GM23338 (cell line): ENCODE results near the gene GPNMB. TPM values are rescaled to one million over a fixed set of nuclear protein-coding genes. Genes with fewer than 3 reads are reported as not detected.
A peak's percentile ranks its signal among the peaks of the same experiment; 100 is the strongest.
"Not testable (repeated sequence)": the region's sequence is repeated elsewhere in the genome, so short reads cannot be mapped to it uniquely, and the experiment has no call there.

ENCODE experiments used
- ATAC-seq: fragments of 200-7000 bp; cut with Tn5 transposase; 3 replicates; pipeline ENCODE4 v1.9.1; 2020
- DNase-seq: peaks from one replicate; pipeline ENCODE4 v3.0.0-alpha.2; 2015; ENCODE audit warnings: low spot score
- H2AFZ ChIP-seq: fragments of 200-600 bp; sonication (generic); 2 replicates; pipeline ENCODE4 v1.8.0; 2016; ENCODE audit warnings: antibody characterized with exemption, mild to moderate bottlenecking, moderate library complexity
- H3F3A ChIP-seq: fragments of 200-600 bp; sonication (generic); replicated peaks from 2 replicates; pipeline ENCODE4 v1.8.0; 2017; ENCODE audit warnings: antibody characterized with exemption, mixed run types, low read depth
- H3K27ac ChIP-seq: fragments of 200-600 bp; sonication (generic); 2 replicates; pipeline ENCODE4 v1.6.1; 2016; ENCODE audit warnings: low read depth
- H3K27me3 ChIP-seq: fragments of 200-600 bp; sonication (generic); 2 replicates; pipeline ENCODE4 v1.8.0; 2016; ENCODE audit warnings: mild to moderate bottlenecking, mixed run types, moderate library complexity; ENCODE audit not compliant: insufficient read depth
- H3K36me3 ChIP-seq: fragments of 200-600 bp; sonication (generic); 2 replicates; pipeline ENCODE4 v1.8.0; 2016; ENCODE audit warnings: mild to moderate bottlenecking; ENCODE audit not compliant: insufficient read depth
- H3K4me1 ChIP-seq: fragments of 200-600 bp; sonication (generic); 2 replicates; pipeline ENCODE4 v1.8.0; 2016; ENCODE audit warnings: mild to moderate bottlenecking, moderate library complexity; ENCODE audit not compliant: insufficient read depth
- H3K4me2 ChIP-seq: fragments of 200-600 bp; sonication (generic); 2 replicates; pipeline ENCODE4 v1.7.1; 2017; ENCODE audit warnings: mixed run types
- H3K4me3 ChIP-seq: fragments of 200-600 bp; sonication (generic); 2 replicates; pipeline ENCODE4 v1.6.1; 2016; ENCODE audit warnings: mixed run types
- H3K79me2 ChIP-seq: fragments of 200-600 bp; sonication (generic); replicated peaks from 2 replicates; pipeline ENCODE4 v1.8.0; 2017; ENCODE audit warnings: mild to moderate bottlenecking; ENCODE audit not compliant: insufficient read depth
- H3K9me2 ChIP-seq: fragments of 200-600 bp; sonication (generic); 2 replicates; pipeline ENCODE4 v1.8.0; 2017; ENCODE audit not compliant: insufficient read depth
- H4K20me1 ChIP-seq: fragments of 200-600 bp; sonication (generic); replicated peaks from 2 replicates; pipeline ENCODE4 v1.8.0; 2017; ENCODE audit warnings: mild to moderate bottlenecking; ENCODE audit not compliant: insufficient read depth
- H3K27ac Mint-ChIP-seq: 2 replicates; pipeline ENCODE4 v1.8.0; 2020; ENCODE audit warnings: inconsistent platforms, mild to moderate bottlenecking, moderate library complexity, mixed read lengths
- H3K27me3 Mint-ChIP-seq: 3 replicates; pipeline ENCODE4 v1.8.0; 2022; ENCODE audit warnings: low read depth, mild to moderate bottlenecking, moderate library complexity, mixed read lengths, inconsistent platforms; ENCODE audit not compliant: insufficient read depth, poor library complexity
- H3K36me3 Mint-ChIP-seq: 3 replicates; pipeline ENCODE4 v1.8.0; 2021; ENCODE audit warnings: low read depth, mild to moderate bottlenecking, inconsistent platforms, moderate library complexity, mixed read lengths
- H3K4me1 Mint-ChIP-seq: 3 replicates; pipeline ENCODE4 v1.8.0; 2020; ENCODE audit warnings: mild to moderate bottlenecking, inconsistent platforms, mixed read lengths
- H3K4me3 Mint-ChIP-seq: 3 replicates; pipeline ENCODE4 v1.8.0; 2021; ENCODE audit warnings: moderate library complexity, mild to moderate bottlenecking, inconsistent platforms, mixed read lengths
- H3K9me3 Mint-ChIP-seq: 3 replicates; pipeline ENCODE4 v1.8.0; 2020; ENCODE audit warnings: moderate library complexity, mild to moderate bottlenecking, inconsistent platforms, mixed read lengths
- CTCF ChIP-seq, 2 experiments: fragments of 200-600 bp in 1 of 2; sonication (generic) in 1 of 2; conservative IDR thresholded peaks; 2 replicates each; pipeline versions ENCODE4 v1.5.1 to v1.6.1; 2016 to 2017; ENCODE audit warnings: antibody characterized with exemption in 2 of 2, low read depth in 2 of 2, mild to moderate bottlenecking in 2 of 2, moderate library complexity in 1 of 2
- STAT1 ChIP-seq: IDR thresholded peaks from one replicate; pipeline ENCODE4 v1.6.1; 2016; ENCODE audit warnings: antibody characterized with exemption; ENCODE audit not compliant: unreplicated experiment
- ZNF331 ChIP-seq: fragments of 250-450 bp; sonication (Bioruptor Pico); IDR thresholded peaks from 2 replicates; pipeline ENCODE4 v1.5.0; 2020; ENCODE audit warnings: low read depth, mild to moderate bottlenecking, moderate library complexity
- ZNF462 ChIP-seq: fragments of 250-450 bp; sonication (Bioruptor Pico); IDR thresholded peaks from 2 replicates; pipeline ENCODE4 v1.5.0; 2020; ENCODE audit warnings: mild to moderate bottlenecking, moderate library complexity
- polyA plus RNA-seq: library from polyadenylated mRNA; unstranded; fragments of >200 nt; fragmentation: Nextera tagmentation; extraction: Ambion mirVana; gene quantifications from 2 replicates; pipeline ENCODE4 v1.2.1, GENCODE V29; 2016
- total RNA-seq: library from RNA; depleted of rRNA; stranded (reverse); fragments of >200 nt; shearing (Covaris generic); gene quantifications from 2 replicates; pipeline ENCODE4 v1.2.3, GENCODE V29; 2014

Gene GPNMB
- total and polyA plus RNA-seq, 2 experiments from 2014 or later, result 0.76 to 1.2 TPM

GRCh38 chr7:23222439-23223030 lies 24.0 kb upstream of the GPNMB start:
- no peaks in the 10 kb centered on the region for H3K27me3 ChIP-seq
- H3F3A ChIP-seq, result no peaks in the 10 kb centered on the region
- no peak overlapping the region for H3K4me2 ChIP-seq
- H3K27ac Mint-ChIP-seq, result no peak overlapping the region
- H3K4me3 Mint-ChIP-seq, result no peak overlapping the region
- peaks cover 7% of the 10 kb centered on the region; the same call in 1 of the 2 replicates for H3K4me1 ChIP-seq
- no peaks in the 10 kb centered on the region for H3K36me3 Mint-ChIP-seq
- TF ChIP-seq ZNF462 (CRISPR knock-in tag) (no peak), ZNF331 (CRISPR knock-in tag) (no peak), CTCF (conservative IDR thresholded peaks at IDR 0.05; ENCODE audit: low read depth in 2 of 2) (peak in 1 of 2 experiments; percentile 23; a peak in 1 of 4 replicates), STAT1 (no peak)
- no peaks in the 10 kb centered on the region for H3K79me2 ChIP-seq
- no peaks in the 10 kb centered on the region for H3K36me3 ChIP-seq
- H3K27me3 Mint-ChIP-seq, result peaks cover 2% of the 10 kb centered on the region
- H3K9me3 Mint-ChIP-seq, result no peaks in the 10 kb centered on the region
- ATAC-seq (no peak), DNase-seq (no peak)
- H3K4me1 Mint-ChIP-seq, result peaks cover 13% of the 10 kb centered on the region; the same call in 2 of the 3 replicates
- H2AFZ ChIP-seq, result peak overlapping the region; percentile 83; the same call in 1 of the 2 replicates
- H3K27ac ChIP-seq, result no peak overlapping the region
- H3K4me3 ChIP-seq, result no peak overlapping the region
- no peaks in the 10 kb centered on the region for H3K9me2 ChIP-seq
- H4K20me1 ChIP-seq, result no peaks in the 10 kb centered on the region

- not testable (repeated sequence) for H3K27ac Mint-ChIP-seq, H3F3A ChIP-seq, H3K27ac ChIP-seq, H3K36me3 ChIP-seq, H3K27me3 ChIP-seq, H3K4me3 ChIP-seq, H4K20me1 ChIP-seq, H2AFZ ChIP-seq, H3K4me3 Mint-ChIP-seq, H3K9me2 ChIP-seq, H3K4me2 ChIP-seq, H3K79me2 ChIP-seq, H3K4me1 ChIP-seq, H3K4me1 Mint-ChIP-seq, H3K36me3 Mint-ChIP-seq, H3K27me3 Mint-ChIP-seq, H3K9me3 Mint-ChIP-seq, DNase-seq, ATAC-seq
These were observed 22.2 kb upstream of the GPNMB start for GRCh38 chr7:23224364-23224763.
